GM12891 (cell line): ENCODE measurements around the gene RGS17.
"Not testable (repeated sequence)": the region's sequence is repeated elsewhere in the genome, so short reads cannot be mapped to it uniquely, and the experiment has no call there.

Experiments
- POLR2A ChIP-seq: IDR thresholded peaks from 2 replicates; pipeline ENCODE4 v1.6.1; 2011; ENCODE audit warnings: low read depth, low read length, control low read depth
- POLR2AphosphoS5 ChIP-seq: IDR thresholded peaks from 2 replicates; pipeline ENCODE4 v1.6.1; 2011; ENCODE audit warnings: low read depth, low read length, control low read depth
- SPI1 ChIP-seq: IDR thresholded peaks from 2 replicates; pipeline ENCODE4 v1.6.1; 2011; ENCODE audit warnings: low read depth, low read length, control low read depth
- TAF1 ChIP-seq: IDR thresholded peaks from 2 replicates; pipeline ENCODE4 v1.6.1; 2011; ENCODE audit warnings: low read depth, low read length, control low read depth

DNA sequence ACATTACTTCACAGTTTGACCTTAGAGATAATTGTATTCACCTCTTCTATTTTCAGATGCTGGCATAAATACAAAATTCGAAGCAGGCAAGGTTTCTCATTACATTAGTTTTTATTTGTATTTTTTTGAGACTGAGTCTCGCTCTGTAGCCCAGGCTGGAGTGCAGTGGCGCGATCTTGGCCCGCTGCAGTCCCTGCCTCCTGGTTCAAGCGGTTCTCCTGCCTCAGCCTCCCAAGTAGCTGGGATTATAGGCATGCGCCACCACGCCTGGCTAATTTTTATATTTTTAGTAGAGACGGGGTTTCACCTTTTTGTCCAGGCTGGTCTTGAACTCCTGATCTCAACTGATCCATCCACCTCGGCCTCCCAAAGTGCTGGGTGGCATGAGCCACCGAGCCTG lies 145.8 kb downstream of the RGS17 start:
- not testable (repeated sequence) for TF ChIP-seq POLR2A, POLR2AphosphoS5, TAF1, SPI1
